Measurements from ENCODE around the gene NDC1.

- TF ChIP-seq POLR2A (IDR thresholded peaks at IDR 0.05) (peak in 1 of 2 donors; percentile 3), CTCF (IDR thresholded peaks at IDR 0.05) (no peak), POLR2AphosphoS5 (IDR thresholded peaks at IDR 0.05; ENCODE audit: insufficient read depth in 1 of 2, low read depth in 1 of 2) (no peak)
Measured at GRCh38 chr1:53739109-53739681, 98.9 kb downstream of the NDC1 start, which contains the start of gene GLIS1.
